GM04504 (cell line): ENCODE results near the gene INPP5A.

Experiments used
- DNase-seq: peaks from one replicate; pipeline ENCODE4 v3.0.0-alpha.2; 2012; ENCODE audit warnings: low read depth

The INPP5A gene

DNA sequence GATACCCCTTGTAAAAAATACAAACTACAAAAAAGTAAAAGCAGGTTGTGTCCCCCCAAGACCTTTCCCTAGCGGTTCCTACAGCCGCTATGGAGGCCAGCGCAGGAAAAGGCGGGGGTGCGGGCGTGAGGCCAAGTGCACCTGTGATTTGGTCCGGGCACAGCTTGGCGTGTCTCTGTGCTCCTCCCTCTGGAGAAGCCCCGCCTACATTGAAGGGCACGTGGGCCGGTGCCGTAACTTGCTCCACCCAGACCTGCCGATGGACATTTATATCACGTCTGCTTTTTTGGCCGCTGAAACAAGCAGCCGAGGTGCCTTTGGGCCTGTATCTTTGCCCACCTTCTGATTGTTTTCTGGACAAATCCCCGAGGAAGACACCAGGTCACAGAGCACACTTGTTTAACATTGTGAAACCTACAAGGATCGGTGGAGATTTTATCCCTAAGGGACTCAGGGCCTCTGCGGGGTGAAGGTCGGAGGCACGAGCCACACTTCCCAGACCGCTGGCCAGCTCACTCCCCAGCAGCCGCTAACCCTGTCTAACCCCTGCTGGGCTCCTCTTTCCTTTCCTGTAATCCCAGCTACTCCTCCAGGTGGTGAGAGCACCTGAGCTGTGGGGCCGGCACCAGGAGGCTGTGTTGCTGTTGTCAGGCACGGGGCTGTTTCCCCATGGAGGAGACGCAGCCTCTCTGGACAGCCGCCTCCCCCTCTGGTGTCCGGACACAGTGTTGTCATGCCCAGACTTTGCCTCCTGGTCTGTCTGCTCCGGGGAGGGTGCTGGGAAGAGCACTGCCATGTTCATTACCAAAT lies 18.8 kb upstream of the INPP5A start:
- no peak for DNase-seq

DNA sequence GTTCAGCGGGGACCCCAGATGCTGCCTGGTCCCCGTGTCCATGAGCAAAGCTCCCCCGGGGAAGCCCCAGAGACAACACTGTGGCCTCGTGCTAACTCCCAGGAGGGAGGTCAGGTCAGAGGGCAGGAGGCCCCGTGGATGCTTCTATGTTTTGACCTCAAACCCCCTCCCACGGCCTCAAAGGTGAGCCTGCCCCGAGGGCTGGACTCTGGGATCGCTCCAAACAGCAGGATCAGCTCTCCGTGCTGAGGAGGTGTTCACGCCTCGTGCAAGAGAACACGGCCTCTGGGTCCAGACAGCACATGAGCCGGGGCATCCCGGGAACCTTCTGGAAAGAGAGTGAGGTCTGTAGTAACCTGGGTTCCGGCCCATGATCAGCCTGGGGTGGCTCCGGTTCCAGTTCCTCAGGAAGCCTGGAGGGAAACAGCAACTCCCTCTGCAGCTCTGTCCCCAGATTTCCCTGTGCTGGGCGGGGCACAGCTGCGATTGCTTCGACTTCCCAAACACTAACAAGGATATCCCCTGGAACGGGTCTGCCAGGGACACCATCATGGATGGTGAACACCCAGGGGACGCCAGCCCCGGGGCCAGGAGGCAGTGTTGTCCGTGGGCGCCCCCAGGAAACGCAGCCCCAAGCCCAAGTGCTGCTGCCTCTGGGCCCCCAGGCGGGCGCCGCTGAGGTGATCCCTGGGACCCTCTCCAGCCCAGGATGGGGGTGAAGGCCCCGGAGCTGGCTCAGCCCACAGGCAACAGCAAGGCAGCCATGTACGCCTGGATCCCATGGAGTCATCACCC lies 18.0 kb upstream of the INPP5A start:
- DNase-seq, result no peak

DNA sequence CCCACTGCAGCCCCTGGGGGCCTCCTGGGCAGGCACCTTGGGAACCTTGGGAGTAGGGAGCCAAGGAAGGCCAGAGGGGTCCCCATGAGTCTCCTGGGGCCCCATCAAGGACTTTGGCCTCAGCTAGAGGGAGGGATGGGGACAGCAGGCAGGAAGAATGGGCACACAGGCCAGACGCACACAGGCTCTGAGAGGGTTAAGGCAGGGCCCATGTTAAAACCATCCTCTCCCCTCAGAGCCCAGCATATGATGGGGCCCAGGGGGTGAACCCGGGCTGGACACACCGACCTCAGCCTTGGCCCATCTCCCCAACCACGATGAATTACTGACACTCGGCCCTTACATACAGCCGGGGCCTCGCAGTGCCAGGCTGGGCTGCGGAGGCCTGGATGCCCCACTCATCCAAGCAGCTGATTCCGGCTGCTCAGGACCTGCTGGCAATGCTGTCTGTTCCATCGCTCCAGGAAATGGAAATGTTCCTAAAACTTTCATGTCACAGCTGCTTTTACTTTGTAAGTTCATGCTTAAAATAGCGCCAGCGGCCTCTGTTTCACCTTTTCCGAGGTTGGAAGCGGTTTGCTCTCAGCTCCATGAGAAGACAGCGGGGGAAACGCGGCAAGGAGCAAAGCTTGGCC lies 17.3 kb upstream of the INPP5A start:
- DNase-seq, result peak; percentile 66

DNA sequence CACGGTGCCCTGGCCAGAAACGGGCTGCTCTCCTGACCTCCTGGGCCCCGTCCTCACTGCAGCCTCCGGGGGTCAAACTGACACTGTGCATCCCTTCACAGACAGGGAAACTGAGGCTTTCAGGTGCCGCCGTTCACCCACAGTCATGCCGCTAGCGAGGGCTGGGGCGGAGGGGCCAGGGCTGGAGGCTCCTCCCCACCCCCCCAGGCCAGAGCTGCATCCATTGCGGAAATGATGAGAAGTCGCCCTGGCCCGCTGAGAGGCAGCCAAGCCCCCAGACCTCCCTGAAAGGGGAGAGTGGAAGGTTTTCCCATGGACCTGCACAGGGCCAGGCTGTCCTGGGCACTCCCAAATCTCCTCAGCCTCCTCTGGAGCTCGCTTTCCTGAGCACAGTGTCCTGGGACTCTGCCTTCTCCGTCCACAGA lies 16.5 kb upstream of the INPP5A start:
- DNase-seq, result no peak

DNA sequence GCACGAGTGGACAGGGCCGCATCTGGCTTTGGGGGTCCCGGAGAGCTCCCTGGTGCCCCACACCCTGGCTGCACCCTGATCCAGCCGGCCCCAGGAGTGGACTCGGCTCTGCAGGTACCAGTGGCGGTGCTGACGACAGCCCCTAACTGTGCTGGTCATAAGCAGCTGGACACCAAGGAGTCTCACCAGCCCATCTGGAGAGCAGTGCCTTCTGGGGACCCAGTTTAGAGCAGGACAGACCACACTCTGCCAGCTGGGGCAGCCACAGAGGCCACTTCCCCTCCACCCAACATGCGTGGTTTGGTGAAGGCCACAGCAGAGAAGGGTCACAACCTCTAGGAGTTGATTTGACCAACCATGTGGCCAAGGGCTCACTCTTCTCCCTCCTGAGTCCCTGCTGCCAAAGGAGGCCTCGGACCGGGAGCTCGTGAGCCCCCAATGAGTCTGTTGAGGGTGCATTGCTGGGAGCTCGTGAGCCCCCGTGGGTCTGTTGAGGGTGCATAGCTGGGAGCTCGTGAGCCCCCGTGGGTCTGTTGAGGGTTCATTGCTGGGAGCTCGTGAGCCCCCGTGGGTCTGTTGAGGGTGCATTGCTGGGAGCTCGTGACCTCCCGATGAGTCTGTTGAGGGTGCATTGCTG lies 16.0 kb upstream of the INPP5A start:
- DNase-seq, result no peak

DNA sequence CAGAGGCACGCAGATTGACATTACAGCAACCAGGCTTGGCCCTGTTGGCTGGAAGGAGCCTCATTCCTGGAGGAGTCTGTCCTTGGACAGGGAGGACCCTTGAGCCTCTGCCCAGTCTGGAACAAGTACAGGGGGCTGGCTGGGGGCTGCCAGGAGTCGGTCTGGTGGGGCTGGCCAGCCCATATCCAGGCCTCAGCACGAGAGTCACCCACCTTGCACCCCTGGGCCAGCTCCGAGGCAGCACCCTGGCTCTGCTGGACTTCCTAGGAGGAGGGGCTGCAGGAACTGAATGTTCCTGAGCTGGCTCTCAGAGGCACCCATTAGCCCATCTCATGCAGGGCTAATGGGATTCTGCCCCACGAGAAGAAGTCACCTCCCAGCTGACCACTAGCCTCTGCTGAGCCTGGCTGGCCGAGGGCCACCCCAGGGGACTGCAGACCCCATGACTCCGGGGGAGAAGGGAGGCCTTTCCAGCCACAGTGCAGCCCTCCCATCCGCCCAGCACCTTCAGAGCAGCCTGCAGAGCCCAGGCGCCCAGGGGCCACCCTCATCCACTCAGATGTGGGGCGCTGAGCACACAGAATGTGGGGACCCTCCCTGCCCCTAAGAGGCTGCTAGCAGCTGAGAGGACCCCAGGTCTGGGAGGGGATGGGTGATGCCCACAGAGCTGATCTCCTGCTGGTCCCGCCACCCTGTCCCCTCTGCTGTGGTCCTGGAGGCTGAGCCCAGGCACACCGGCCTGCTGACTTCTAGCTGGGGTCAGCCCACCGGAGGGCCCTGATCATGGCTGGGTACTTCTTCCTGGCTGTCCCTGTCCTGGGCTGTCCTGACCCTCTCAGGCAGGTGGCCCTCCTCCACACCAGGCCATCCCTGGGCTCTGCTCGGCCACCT lies 14.8 kb upstream of the INPP5A start:
- no peak for DNase-seq

DNA sequence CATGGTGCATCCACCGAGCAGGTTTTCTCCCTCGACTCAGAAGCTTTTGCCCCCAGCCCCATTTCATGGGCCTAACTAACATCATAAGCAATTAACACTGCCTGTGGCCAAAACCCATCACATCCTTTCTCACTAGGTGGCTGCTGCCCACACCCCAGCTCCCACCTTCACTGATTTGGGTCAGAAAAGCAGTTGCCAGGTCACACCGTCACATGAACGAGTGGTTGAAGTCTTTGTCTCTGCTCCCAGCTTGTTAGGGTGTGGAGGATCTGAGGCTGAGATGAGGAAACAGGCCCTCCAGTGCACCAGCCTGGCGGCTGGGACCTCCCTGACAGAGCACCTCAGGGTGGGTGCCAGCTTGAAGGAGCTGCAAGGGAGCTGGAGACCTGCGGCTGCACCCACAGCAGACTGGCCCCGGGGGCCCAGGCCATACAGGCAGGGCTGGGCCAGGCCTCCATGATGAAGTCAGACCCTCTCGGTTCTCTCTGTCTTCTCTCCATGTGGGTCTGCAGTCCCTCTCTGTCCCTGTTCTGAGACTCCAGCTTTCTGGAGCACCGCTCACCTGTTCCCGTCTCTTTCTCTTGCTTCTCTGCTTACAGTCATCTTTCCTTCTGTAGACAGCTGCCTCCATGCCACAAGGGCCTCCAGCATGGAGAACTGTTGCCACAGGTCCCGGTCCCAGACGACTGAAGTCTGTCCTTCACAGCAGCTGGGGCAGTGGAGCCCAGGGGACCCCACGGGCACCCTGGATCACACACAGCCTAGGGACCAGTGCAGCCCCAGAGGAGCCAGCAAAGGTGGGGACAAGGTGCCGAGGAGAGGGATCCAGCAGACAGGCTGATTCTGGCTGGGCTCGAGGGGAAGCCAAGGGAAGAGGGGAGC lies 13.8 kb upstream of the INPP5A start:
- DNase-seq, result no peak

DNA sequence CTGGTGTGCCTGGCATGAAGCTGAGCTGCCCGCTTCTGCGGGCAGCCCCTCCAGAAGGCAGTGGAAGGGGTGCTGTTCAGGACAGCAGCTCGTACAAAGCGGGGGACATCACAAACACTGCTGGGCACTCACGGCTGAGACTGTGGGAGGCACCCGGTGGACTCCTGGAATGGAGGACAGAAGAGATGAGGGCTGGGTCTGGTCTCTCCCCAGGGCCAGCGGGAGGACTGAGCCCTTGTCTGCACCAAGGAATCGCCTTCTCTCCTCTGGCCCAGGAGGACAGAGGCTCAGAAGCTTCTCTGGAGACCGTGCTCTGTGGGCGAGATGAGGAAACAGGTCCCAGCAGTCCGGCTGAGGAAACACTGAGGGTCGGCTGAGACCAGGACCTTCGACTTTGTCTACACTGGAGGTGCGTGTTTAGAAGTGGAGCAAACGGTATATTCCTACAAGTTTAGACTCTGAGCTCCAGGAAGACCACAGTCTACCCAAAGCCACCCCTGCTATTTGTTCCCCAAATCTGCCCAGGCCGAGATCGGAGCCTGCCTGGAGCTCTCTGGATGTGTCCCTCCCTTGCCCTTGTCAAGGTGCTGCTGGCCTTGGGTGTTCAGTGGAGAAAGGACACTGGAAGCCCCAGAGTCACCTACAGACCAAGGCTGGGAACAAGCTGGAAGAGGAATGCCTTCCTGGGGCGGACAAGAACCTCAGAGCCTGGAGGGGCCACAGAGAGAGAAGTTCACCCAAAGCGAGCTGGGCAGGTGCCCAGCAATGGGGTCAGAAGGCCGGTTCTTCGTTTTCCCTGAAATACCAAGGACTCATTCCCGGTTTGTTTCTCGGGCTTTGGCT lies 12.9 kb upstream of the INPP5A start:
- DNase-seq, result no peak

DNA sequence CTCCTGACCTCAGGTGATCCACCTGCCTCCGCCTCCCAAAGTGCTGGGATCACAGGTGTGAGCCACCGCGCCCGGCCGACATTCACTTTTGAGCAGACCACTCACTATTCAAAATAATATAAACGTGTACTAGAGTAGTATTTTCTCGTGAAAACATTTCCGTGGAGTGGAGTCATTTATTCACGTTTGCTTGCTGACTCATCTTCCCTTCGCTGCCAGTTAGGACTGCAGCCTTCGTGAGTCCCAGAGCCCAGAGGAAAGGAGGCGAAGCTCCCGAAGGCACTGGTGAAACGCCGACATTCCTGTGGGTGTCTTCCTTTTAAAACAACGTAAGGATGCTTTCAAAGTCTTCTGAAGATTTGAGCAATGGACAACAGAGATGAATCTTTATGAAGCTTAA lies 10.9 kb upstream of the INPP5A start:
- DNase-seq, result peak; percentile 91

DNA sequence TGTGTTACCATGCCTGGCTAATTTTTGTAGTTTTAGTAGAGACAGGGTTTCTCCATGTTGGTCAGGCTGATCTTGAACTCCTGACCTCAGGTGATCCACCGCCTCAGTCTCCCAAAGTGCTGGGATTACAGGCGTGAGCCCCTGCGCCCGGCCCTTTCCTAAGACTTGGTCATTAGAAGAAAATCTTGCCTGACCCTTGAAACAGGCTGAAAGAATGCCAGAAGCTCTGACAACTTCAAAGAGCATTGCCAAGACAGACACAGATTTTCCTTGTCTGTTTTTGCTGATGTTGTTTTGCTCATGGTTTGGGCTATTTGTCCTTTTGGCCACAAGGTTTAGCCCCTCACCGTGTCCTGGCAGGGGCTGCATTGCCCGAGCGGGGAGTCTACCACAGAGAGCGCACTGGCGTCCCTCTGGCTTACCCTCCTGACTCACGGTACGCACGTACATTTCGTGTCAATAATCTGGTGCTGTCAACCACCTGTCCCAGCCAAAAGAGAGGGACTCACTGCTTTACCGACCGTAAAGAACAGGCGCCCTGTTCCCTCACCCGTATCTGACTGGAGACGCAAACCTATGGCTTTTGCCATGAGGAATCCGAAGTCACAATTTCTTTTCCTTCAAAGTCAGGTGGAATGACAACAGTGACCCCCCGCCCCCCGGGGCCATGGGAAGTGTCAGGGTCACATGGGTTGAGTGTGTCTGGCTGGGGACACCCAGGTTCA lies 10.1 kb upstream of the INPP5A start:
- DNase-seq, result no peak

DNA sequence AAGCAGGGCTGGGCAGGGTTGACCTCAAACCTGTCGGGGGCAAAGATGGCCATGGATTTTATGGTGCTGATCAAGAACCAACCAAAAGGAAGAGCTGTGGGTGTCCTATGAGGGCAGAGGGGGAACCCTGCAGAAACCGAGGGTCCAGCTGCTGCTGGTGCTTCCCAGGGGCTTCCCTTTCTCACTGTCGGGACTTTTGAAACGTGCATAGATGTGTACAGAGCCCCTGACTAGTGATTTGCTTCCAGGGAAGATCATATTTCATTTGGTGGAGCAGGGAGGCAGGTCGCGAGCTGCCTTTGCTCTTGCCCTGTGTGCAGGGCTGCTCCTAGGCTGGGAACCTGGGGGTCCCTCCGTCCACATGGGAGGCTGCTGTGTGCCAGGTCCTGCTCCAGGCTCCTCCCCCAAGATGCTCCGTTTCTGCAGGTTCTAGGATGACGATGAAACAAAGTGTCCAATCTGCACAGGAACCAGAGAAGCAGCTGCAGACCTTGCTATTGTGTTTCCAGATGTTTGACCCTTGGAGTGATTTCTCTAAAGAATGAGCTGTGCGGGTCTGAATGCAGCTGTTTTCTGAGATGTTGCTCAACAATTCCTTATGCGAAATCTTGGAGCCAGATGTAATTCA lies 9.4 kb upstream of the INPP5A start:
- no peak for DNase-seq

DNA sequence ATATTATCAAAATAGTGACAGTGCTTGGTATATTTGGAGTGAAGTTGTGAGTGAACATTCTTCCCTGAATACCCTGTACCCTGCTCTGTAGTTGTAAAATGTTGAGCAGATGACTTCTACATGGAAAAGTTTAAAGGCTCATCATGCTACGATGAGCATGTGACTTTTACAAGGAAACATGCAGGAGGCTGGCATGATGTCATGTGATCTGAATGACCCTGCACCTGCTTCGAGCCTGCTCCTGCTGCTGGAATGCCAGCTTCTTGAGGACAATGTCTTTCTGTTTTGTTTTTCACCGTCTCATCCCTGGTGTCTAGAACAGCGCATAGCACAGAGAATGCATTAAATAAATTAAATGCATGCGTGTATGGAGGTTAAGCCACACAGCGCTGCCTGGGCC lies 5.4 kb upstream of the INPP5A start:
- no peak for DNase-seq

DNA sequence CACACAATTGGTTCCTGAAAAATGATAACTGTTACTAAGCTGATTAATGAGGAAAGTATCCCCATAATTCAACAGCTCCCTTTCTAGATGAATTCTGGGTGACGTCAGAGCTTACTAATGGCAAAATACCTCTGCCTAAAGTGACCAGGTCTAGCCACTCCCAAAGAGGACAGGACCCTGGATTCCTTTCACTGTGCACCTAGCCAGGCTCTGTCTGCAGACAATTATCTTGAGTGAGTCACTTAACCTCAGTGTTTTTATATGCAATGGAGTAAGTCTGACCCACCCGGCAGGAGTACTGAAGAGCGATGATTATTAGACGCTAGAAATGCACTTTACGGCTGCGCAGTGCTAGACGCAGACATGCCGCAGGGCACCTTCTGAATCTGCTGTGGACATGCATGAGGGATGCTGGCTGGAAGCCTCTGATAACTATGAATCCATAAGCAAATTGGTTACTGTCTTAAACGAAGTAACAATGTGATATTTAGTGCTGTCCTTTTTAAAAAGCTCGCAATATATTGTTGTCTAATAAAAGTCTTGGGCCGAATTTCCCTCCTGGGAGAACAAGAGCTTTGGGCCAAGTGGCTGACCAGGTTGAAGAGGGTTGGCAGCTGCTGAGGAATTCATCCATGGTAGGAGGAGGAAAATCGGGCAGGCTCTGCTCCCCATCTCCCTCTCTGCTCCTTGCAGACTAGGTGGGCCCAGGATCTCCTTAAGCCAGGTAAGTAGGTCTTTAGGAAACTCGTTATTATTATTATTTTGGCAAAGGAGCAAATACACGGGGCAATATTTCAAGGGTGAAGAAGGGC lies 4.6 kb upstream of the INPP5A start:
- peak; percentile 43 for DNase-seq

DNA sequence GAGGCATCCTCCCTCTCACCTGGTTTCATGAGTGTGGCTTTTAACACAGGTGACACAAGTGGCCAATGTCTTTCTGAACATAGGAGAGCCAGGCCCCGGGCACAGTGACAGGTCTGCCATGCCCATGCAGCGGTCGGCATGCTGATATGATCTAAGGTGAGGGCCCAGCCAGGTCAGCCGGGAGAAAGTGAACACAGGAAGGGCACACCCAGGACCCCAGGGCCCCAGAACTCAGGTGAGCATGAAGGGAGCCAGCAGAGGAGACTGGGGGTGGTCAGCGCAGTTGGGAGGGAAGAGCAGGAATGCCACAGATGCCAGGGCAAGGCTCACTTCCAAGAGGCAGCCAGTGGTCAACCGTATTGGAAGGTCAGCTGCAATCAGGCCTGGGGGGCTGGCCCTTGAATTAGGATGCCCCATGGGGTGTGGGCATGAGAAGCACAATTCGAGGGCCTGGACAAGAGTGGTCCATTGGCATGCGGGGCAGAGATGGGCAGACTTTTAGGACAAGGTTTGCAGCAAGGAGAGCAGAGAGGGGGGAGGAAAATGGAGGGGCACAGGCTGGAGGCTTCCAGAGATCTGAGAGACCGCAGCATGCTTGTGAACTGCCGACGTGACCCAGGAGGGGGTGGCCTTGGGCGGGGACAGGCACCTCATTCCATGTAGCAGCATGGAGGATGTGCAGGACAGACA lies 3.9 kb upstream of the INPP5A start:
- DNase-seq, result no peak

DNA sequence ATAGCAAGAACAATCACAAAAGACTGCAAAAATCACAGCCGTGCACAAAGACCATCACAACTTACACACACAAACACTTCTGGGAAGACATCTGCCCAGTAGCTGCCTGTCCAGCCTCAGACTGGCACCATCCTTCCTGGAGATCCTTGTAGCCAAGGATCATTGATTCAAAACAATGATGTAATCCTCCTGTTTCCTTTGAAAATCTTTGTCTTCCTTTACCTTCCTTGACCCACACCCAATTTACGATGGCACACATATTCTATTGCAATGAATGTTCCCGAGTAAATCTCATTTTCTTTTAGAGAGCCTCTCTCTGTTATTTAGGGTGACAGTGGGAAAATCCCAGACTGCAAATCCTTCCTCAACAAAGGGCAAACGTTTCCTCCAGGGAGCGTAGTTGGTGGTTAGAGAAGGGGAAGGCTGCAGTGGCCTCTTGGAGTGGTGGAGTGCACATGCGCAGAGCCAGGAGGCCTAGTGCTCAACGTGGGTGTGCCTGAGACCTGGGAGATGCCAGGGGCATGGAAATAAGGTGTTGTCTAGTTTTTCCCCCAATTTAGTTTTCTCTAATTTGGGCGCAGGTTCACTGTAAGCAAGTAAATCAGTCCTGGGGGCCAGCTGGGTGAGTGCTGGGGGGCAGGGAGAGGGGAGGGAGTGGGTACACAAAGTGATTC lies 3.1 kb upstream of the INPP5A start:
- DNase-seq, result no peak

DNA sequence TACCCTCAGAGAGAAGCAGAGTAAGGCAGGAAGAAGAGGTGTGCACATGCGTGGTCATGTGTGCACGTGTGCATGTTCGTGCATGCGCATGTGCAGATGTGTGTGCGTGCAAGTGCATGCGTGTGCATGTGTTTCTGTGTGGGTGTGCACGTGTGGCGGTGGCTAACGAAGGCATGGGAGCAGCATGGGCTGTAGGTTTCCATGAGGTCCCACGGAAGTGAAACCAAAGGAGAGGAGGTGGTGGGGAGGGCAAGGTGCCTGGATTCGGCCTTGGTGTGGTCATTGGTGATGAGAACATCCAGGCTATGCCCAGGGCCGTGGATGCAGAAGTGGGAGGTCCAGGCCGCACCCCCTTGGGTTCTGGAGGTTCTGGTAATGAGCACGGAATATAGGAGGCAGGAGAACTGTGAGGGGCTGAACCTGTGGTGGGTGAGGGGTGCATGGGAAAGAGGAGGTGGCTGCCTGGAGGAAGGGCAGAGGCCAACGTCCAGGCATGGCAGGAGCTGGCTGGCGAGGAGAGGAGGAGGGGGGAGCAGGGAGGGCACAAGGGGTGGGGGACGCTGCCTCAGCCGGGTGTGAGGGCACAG lies 2.4 kb upstream of the INPP5A start:
- DNase-seq, result no peak
